H1 (cell line): Measurements from ENCODE around the gene DPP3. TPM values are rescaled to one million over a fixed set of nuclear protein-coding genes. Genes with fewer than 3 reads are reported as not detected.

Experiments
- CTCF ChIA-PET: fragments of 300-600 bp; sonication (Branson Sonifier 250); formaldehyde crosslinking; loops from one replicate; lab custom pipeline; 2021; ENCODE audit not compliant: partially characterized antibody; lab: Charles Lee
- POLR2A ChIA-PET: fragments of 300-600 bp; sonication (Branson Sonifier 250); formaldehyde crosslinking; loops from one replicate; lab custom pipeline; 2021; ENCODE audit warnings: inconsistent platforms; ENCODE audit not compliant: partially characterized antibody; lab: Charles Lee
- DNase-seq, 2 experiments: peaks; one replicate each; pipeline versions ENCODE4 v3.0.0 to v3.0.0-alpha.2; 2010 to 2022; ENCODE audit warnings: low spot score in 2 of 2, low read depth in 1 of 2, mixed read lengths in 1 of 2
- FAIRE-seq: peaks from 2 replicates; lab custom pipeline; 2011; peaks lifted over from hg19 to GRCh38; lab: Jason Lieb, UNC
- H2AFZ ChIP-seq: 2 replicates; pipeline ENCODE4 v1.8.1; 2012; ENCODE audit warnings: low read length, inconsistent platforms
- H2AK5ac ChIP-seq: 2 replicates; pipeline ENCODE4 v1.6.1; 2013; ENCODE audit warnings: low read depth, low read length
- H2BK120ac ChIP-seq: replicated peaks from 2 replicates; pipeline ENCODE3; 2013; ENCODE audit warnings: low read depth, low read length, inconsistent platforms
- H2BK12ac ChIP-seq: 2 replicates; pipeline ENCODE4 v1.6.1; 2013; ENCODE audit warnings: low read depth, low read length
- H2BK15ac ChIP-seq: 2 replicates; pipeline ENCODE4 v1.6.1; 2013; ENCODE audit warnings: low read length
- H2BK20ac ChIP-seq: 2 replicates; pipeline ENCODE4 v1.6.1; 2013; ENCODE audit warnings: low read length
- H2BK5ac ChIP-seq: 2 replicates; pipeline ENCODE4 v1.6.1; 2013; ENCODE audit warnings: low read depth, low read length
- H3K14ac ChIP-seq: 2 replicates; pipeline ENCODE4 v1.6.1; 2013; ENCODE audit warnings: inconsistent platforms; ENCODE audit not compliant: insufficient read length
- H3K18ac ChIP-seq: 2 replicates; pipeline ENCODE4 v1.6.1; 2013; ENCODE audit warnings: low read length; ENCODE audit errors: extremely low read depth
- H3K23ac ChIP-seq: 2 replicates; pipeline ENCODE4 v1.6.1; 2013; ENCODE audit warnings: inconsistent platforms; ENCODE audit not compliant: insufficient read length
- H3K23me2 ChIP-seq: 2 replicates; pipeline ENCODE4 v1.6.1; 2013; ENCODE audit warnings: low read depth, low read length
- H3K27ac ChIP-seq: 2 replicates; pipeline ENCODE4 v1.6.1; 2011; ENCODE audit warnings: low read depth, low read length, inconsistent platforms
- H3K27me3 ChIP-seq, 4 experiments: replicated peaks in 1 of 4; 1 replicate in 1 of 4; 2 replicates in 3 of 4; pipeline versions ENCODE4 v1.6.1 to v1.8.1; 2011 to 2013; ENCODE audit warnings: low read length in 3 of 4, mild to moderate bottlenecking in 3 of 4, inconsistent platforms in 2 of 4, mixed read lengths in 2 of 4, moderate library complexity in 1 of 4; ENCODE audit not compliant: control insufficient read depth in 3 of 4, insufficient read depth in 3 of 4; ENCODE audit errors: extremely low read depth in 1 of 4
- H3K36me3 ChIP-seq, 4 experiments: 2 replicates each; pipeline versions ENCODE4 v1.6.1 to v1.8.1; 2011 to 2013; ENCODE audit warnings: mild to moderate bottlenecking in 4 of 4, low read length in 3 of 4, moderate library complexity in 2 of 4, control low read depth in 1 of 4, inconsistent platforms in 1 of 4; ENCODE audit not compliant: insufficient read depth in 4 of 4, control insufficient read depth in 2 of 4
- H3K4ac ChIP-seq: replicated peaks from 2 replicates; pipeline ENCODE3; 2013; ENCODE audit warnings: low read length, low read depth, mixed read lengths, inconsistent platforms; ENCODE audit not compliant: insufficient read length
- H3K4me1 ChIP-seq, 4 experiments: replicated peaks in 1 of 4; 1 replicate in 1 of 4; 2 replicates in 3 of 4; pipeline versions ENCODE4 v1.6.1 to v1.8.1; 2011 to 2013; ENCODE audit warnings: low read length in 3 of 4, inconsistent platforms in 2 of 4, mixed read lengths in 1 of 4; ENCODE audit not compliant: insufficient read depth in 4 of 4, control insufficient read depth in 3 of 4
- H3K4me2 ChIP-seq, 2 experiments: 2 replicates each; pipeline versions ENCODE4 v1.6.1 to v1.8.1; 2011 to 2013; ENCODE audit warnings: low read depth in 2 of 2, low read length in 2 of 2, control low read depth in 1 of 2, inconsistent platforms in 1 of 2, mild to moderate bottlenecking in 1 of 2; ENCODE audit not compliant: insufficient read depth in 1 of 2
- H3K4me3 ChIP-seq, 4 experiments: fragments of 200-600, 300-600 bp in 1 of 4; sonication (generic), shearing (Covaris generic), sonication (Bioruptor Twin) in 1 of 4; 2 replicates each; pipeline versions ENCODE4 v1.5.1 to v1.8.1; 2011 to 2016; ENCODE audit warnings: low read length in 4 of 4, low read depth in 3 of 4, control low read depth in 2 of 4, inconsistent platforms in 2 of 4, mild to moderate bottlenecking in 2 of 4, mixed read lengths in 1 of 4, moderate library complexity in 1 of 4; ENCODE audit not compliant: insufficient read depth in 2 of 4; ENCODE audit errors: extremely low read depth in 1 of 4
- H3K56ac ChIP-seq: replicated peaks from 2 replicates; pipeline ENCODE3; 2013; ENCODE audit warnings: low read depth, mild to moderate bottlenecking, mixed read lengths, low read length, inconsistent platforms; ENCODE audit not compliant: insufficient read length
- H3K79me1 ChIP-seq: 2 replicates; pipeline ENCODE4 v1.6.1; 2013; ENCODE audit warnings: low read depth, low read length, control low read depth
- H3K79me2 ChIP-seq, 2 experiments: 2 replicates each; pipeline versions ENCODE4 v1.6.1 to v1.8.1; 2012 to 2013; ENCODE audit warnings: low read length in 2 of 2, mild to moderate bottlenecking in 2 of 2, inconsistent platforms in 1 of 2; ENCODE audit not compliant: insufficient read depth in 2 of 2, control insufficient read depth in 1 of 2
- H3K9ac ChIP-seq, 4 experiments: replicated peaks in 1 of 4; 1 replicate in 1 of 4; 2 replicates in 3 of 4; pipeline versions ENCODE4 v1.6.1 to v1.8.1; 2011 to 2013; ENCODE audit warnings: low read depth in 3 of 4, low read length in 3 of 4, control low read depth in 2 of 4, mild to moderate bottlenecking in 2 of 4, moderate library complexity in 2 of 4, inconsistent platforms in 1 of 4; ENCODE audit errors: extremely low read depth in 1 of 4
- H3K9me3 ChIP-seq, 2 experiments: 2 replicates each; pipeline versions ENCODE4 v1.6.1 to v1.8.1; 2012 to 2013; ENCODE audit warnings: mild to moderate bottlenecking in 2 of 2, moderate library complexity in 2 of 2, control low read depth in 1 of 2, inconsistent platforms in 1 of 2, low read depth in 1 of 2, low read length in 1 of 2, mixed read lengths in 1 of 2; ENCODE audit not compliant: insufficient read depth in 2 of 2
- H4K20me1 ChIP-seq, 2 experiments: replicated peaks in 1 of 2; 2 replicates each; pipeline versions ENCODE3 to v1.8.1; 2011 to 2013; ENCODE audit warnings: inconsistent platforms in 2 of 2, low read length in 2 of 2, mild to moderate bottlenecking in 1 of 2; ENCODE audit not compliant: insufficient read depth in 2 of 2, control insufficient read depth in 1 of 2
- H4K5ac ChIP-seq: 2 replicates; pipeline ENCODE4 v1.6.1; 2013; ENCODE audit warnings: low read length, low read depth, mixed read lengths, inconsistent platforms; ENCODE audit not compliant: insufficient read length
- H4K8ac ChIP-seq: 2 replicates; pipeline ENCODE4 v1.8.0; 2013; ENCODE audit warnings: mild to moderate bottlenecking, moderate library complexity, low read length, inconsistent platforms; ENCODE audit not compliant: insufficient read depth; ENCODE audit errors: extremely low read depth
- H4K91ac ChIP-seq: replicated peaks from 2 replicates; pipeline ENCODE3; 2013; ENCODE audit warnings: low read length, mixed read lengths, inconsistent platforms; ENCODE audit not compliant: insufficient read length
- EZH2 ChIP-seq: fragments of 200-600 bp; sonication (generic); IDR thresholded peaks from 2 replicates; pipeline ENCODE4 v1.7.1; 2012; ENCODE audit warnings: low read depth, mild to moderate bottlenecking, moderate library complexity, low read length, inconsistent platforms; ENCODE audit not compliant: severe bottlenecking
- MAX ChIP-seq: IDR thresholded peaks from 2 replicates; pipeline ENCODE4 v1.6.1; 2012; ENCODE audit warnings: inconsistent platforms
- SAP30 ChIP-seq: fragments of 300-600 bp; sonication (generic); IDR thresholded peaks from 2 replicates; pipeline ENCODE4 v1.7.1; 2012; ENCODE audit warnings: low read length, moderate library complexity, mild to moderate bottlenecking, inconsistent platforms; ENCODE audit not compliant: insufficient read depth, insufficient replicate concordance
- TCF12 ChIP-seq: IDR thresholded peaks from 2 replicates; pipeline ENCODE4 v1.6.1; 2011; ENCODE audit warnings: low read depth, mild to moderate bottlenecking, low read length
- WGBS, 2 experiments: shearing (Covaris generic) in 1 of 2; methylation state at CpG; one replicate each; pipeline versions ENCODE4 v1.1.6 to v1.1.7; 2013 to 2015; ENCODE audit warnings: low lambda C conversion rate in 2 of 2, mixed read lengths in 2 of 2, inconsistent platforms in 1 of 2, low coverage in 1 of 2, missing lambda C conversion rate in 1 of 2; ENCODE audit not compliant: insufficient replicate concordance in 2 of 2, insufficient coverage in 1 of 2, insufficient read length in 1 of 2; ENCODE audit errors: extremely low coverage in 1 of 2, missing lambda C conversion rate in 1 of 2; 5-methylcytosine and 5-hydroxymethylcytosine counted together
- polyA plus RNA-seq, 7 experiments: library from polyadenylated mRNA; depleted of rRNA in 3 of 7; stranded (reverse) in 5 of 7; unstranded in 2 of 7; fragments of >200 nt in 5 of 7; fragments of 200-250 nt in 2 of 7; gene quantifications; 1 replicate in 5 of 7; 2 replicates in 1 of 7; 4 replicates in 1 of 7; pipeline versions ENCODE4 v1.2.1 to v1.2.3, GENCODE V29; 2011 to 2013; ENCODE audit warnings: missing spikeins in 2 of 7, mixed read lengths in 2 of 7
- total RNA-seq: library from RNA; stranded (reverse); fragmentation: NEBNext Ultra II Directional; extraction: Animal tissue kit (Norgen Biotek cat#: 25700); gene quantifications from 2 replicates; pipeline ENCODE4 v1.2.1, GENCODE V29; 2021

Gene DPP3
- total and polyA plus RNA-seq, 2 of the 8 experiments (the other 6 are each of a cell fraction or from before 2014, with no cell fraction given) = 75.1 to 82.7 TPM

- H4K20me1 ChIP-seq = no peaks in the 10 kb centered on the region
- CTCF ChIA-PET = interaction anchor here (1.0 to 1.6 kb wide), 4 partner anchors 19 to 69 kb away, joined by 3 to 5 read pairs (median 4); partner anchors contain the start of gene MRPL11
- H3K4me1 ChIP-seq = no peaks in the 10 kb centered on the region
- no peak overlapping the region for H3K4me2 ChIP-seq
- no peak overlapping the region for H2AFZ ChIP-seq
- H3K18ac ChIP-seq = no peak overlapping the region; the same call in 1 of the 2 replicates
- no peak overlapping the region for H2AK5ac ChIP-seq
- H3K23me2 ChIP-seq = no peaks in the 10 kb centered on the region; the same call in 1 of the 2 replicates
- H3K36me3 ChIP-seq = no peaks in the 10 kb centered on the region; a peak in 1 of 8 replicates
- no peak overlapping the region for H4K91ac ChIP-seq
- no peak overlapping the region for H2BK5ac ChIP-seq
- FAIRE-seq = no peak
- no peak overlapping the region for H3K56ac ChIP-seq
- H2BK120ac ChIP-seq = no peak overlapping the region
- H3K4me3 ChIP-seq = no peak overlapping the region
- no peaks in the 10 kb centered on the region for H3K27me3 ChIP-seq
- no peak overlapping the region for H4K5ac ChIP-seq
- H3K23ac ChIP-seq = no peak overlapping the region
- H3K27ac ChIP-seq = no peak overlapping the region
- no peak overlapping the region for H4K8ac ChIP-seq
- no peak overlapping the region for H3K4ac ChIP-seq
- no peaks in the 10 kb centered on the region for H3K79me2 ChIP-seq
- H2BK20ac ChIP-seq = no peak overlapping the region
- no peak for TF ChIP-seq TCF12
- TF ChIP-seq SAP30 = no peak
- no peak for TF ChIP-seq EZH2
- TF ChIP-seq MAX = no peak
- TF ChIP-seq, all 59 proteins: peak for 0
- Histone ChIP-seq H3K79me1 (no peaks in the 10 kb centered on the region), H2BK15ac (no peak overlapping the region), H3K9me3 (peaks cover 4% of the 10 kb centered on the region in 2 experiments; a peak in 1 of 4 replicates), H2BK12ac (no peak overlapping the region), H3K9ac (no peak overlapping the region), H3K14ac (no peak overlapping the region)
- no peak for DNase-seq
- 91% methylated on average over 6 of the region's 6 CpGs; no CpG with 5 or more reads in 1 of the 2 experiments for WGBS, 2 experiments
- POLR2A ChIA-PET = interaction anchor here (0.7 to 1.6 kb wide), 2 partner anchors 14 to 16 kb away, joined by 3 to 6 read pairs; no protein-coding TSS in a partner anchor
Measured at GRCh38 chr11:66457826-66458225, 22.4 kb upstream of the DPP3 start.
